CD14-positive monocyte (primary cell): ENCODE results near the gene CCDC159. TPM values are rescaled to one million over a fixed set of nuclear protein-coding genes. Genes with fewer than 3 reads are reported as not detected.

ENCODE experiments used
- DNase-seq, 3 donors: peaks; one replicate each; pipeline ENCODE4 v3.0.0-alpha.2; 2011 to 2022
- H2AFZ ChIP-seq: 2 replicates; pipeline ENCODE4 v1.6.0; 2012; ENCODE audit warnings: mild to moderate bottlenecking, low read depth, low read length, inconsistent platforms; ENCODE audit not compliant: insufficient read depth, poor library complexity, severe bottlenecking
- H3K27ac ChIP-seq, 2 donors: 1 replicate in 1 of 2; 2 replicates in 1 of 2; pipeline ENCODE4 v1.5.1; 2012 to 2013; ENCODE audit warnings: low read length in 2 of 2, control low read depth in 1 of 2, inconsistent platforms in 1 of 2, low read depth in 1 of 2, mild to moderate bottlenecking in 1 of 2
- H3K27me3 ChIP-seq, 2 donors: one replicate each; pipeline versions ENCODE4 v1.6.0 to v1.6.1; 2011 to 2013; ENCODE audit warnings: low read length in 2 of 2; ENCODE audit not compliant: control insufficient read depth in 2 of 2, insufficient read depth in 2 of 2
- H3K36me3 ChIP-seq, 2 donors: replicated peaks in 1 of 2; 1 replicate in 1 of 2; 2 replicates in 1 of 2; pipeline versions ENCODE4 v1.5.1 to v1.6.1; 2012 to 2013; ENCODE audit warnings: low read length in 2 of 2, control low read depth in 1 of 2, inconsistent platforms in 1 of 2, mild to moderate bottlenecking in 1 of 2; ENCODE audit not compliant: insufficient read depth in 2 of 2, control insufficient read depth in 1 of 2
- H3K4me1 ChIP-seq, 2 donors: 1 replicate in 1 of 2; 2 replicates in 1 of 2; pipeline versions ENCODE4 v1.5.1 to v1.6.1; 2012 to 2013; ENCODE audit warnings: low read length in 2 of 2, control low read depth in 1 of 2, inconsistent platforms in 1 of 2, mild to moderate bottlenecking in 1 of 2, moderate library complexity in 1 of 2; ENCODE audit not compliant: insufficient read depth in 2 of 2, control insufficient read depth in 1 of 2
- H3K4me2 ChIP-seq: replicated peaks from 2 replicates; pipeline ENCODE3; 2012; ENCODE audit warnings: low read length, moderate library complexity, mild to moderate bottlenecking; ENCODE audit not compliant: poor library complexity, severe bottlenecking; ENCODE audit errors: extremely low read depth
- H3K4me3 ChIP-seq, 3 experiments: fragments of 200-600 bp in 1 of 3; sonication (generic) in 1 of 3; replicated peaks in 1 of 3; 1 replicate in 2 of 3; 2 replicates in 1 of 3; pipeline ENCODE4 v1.5.1; 2011 to 2013; ENCODE audit warnings: low read length in 3 of 3, mild to moderate bottlenecking in 3 of 3, control low read depth in 2 of 3, low read depth in 2 of 3, inconsistent platforms in 1 of 3, moderate library complexity in 1 of 3
- H3K79me2 ChIP-seq: 2 replicates; pipeline ENCODE4 v1.6.0; 2012; ENCODE audit warnings: mild to moderate bottlenecking, control low read depth, inconsistent platforms, low read length, moderate library complexity; ENCODE audit not compliant: insufficient read depth
- H3K9ac ChIP-seq: 2 replicates; pipeline ENCODE4 v1.6.0; 2017; ENCODE audit warnings: low read length, mild to moderate bottlenecking; ENCODE audit not compliant: insufficient read depth, poor library complexity, severe bottlenecking
- H3K9me3 ChIP-seq, 2 donors: replicated peaks in 1 of 2; 1 replicate in 1 of 2; 2 replicates in 1 of 2; pipeline versions ENCODE4 v1.5.1 to v1.6.1; 2012 to 2013; ENCODE audit warnings: low read length in 2 of 2, control low read depth in 1 of 2; ENCODE audit not compliant: control insufficient read depth in 1 of 2, insufficient read depth in 1 of 2
- H4K20me1 ChIP-seq: 2 replicates; pipeline ENCODE4 v1.6.0; 2012; ENCODE audit warnings: mild to moderate bottlenecking, low read length, control low read depth, moderate library complexity; ENCODE audit not compliant: insufficient read depth
- H3K27ac Mint-ChIP-seq, 7 donors: one replicate each; pipeline ENCODE4 v1.8.0; 2020; ENCODE audit warnings: mild to moderate bottlenecking in 7 of 7, mixed read lengths in 7 of 7, moderate library complexity in 6 of 7, inconsistent platforms in 2 of 7
- H3K27me3 Mint-ChIP-seq, 3 donors: one replicate each; pipeline ENCODE4 v1.8.0; 2021 to 2022; ENCODE audit warnings: low read depth in 3 of 3, mild to moderate bottlenecking in 3 of 3, mixed read lengths in 3 of 3, moderate library complexity in 3 of 3, inconsistent platforms in 1 of 3
- H3K36me3 Mint-ChIP-seq, 2 donors: one replicate each; pipeline ENCODE4 v1.8.0; 2020; ENCODE audit warnings: mixed read lengths in 2 of 2, inconsistent platforms in 1 of 2, mild to moderate bottlenecking in 1 of 2
- H3K4me1 Mint-ChIP-seq: one replicate; pipeline ENCODE4 v1.8.0; 2020; ENCODE audit warnings: mild to moderate bottlenecking, mixed read lengths
- H3K4me3 Mint-ChIP-seq, 2 donors: one replicate each; pipeline ENCODE4 v1.8.0; 2020; ENCODE audit warnings: mild to moderate bottlenecking in 2 of 2, mixed read lengths in 2 of 2, moderate library complexity in 1 of 2
- H3K9me3 Mint-ChIP-seq, 7 donors: one replicate each; pipeline ENCODE4 v1.8.0; 2020 to 2022; ENCODE audit warnings: mixed read lengths in 7 of 7, mild to moderate bottlenecking in 6 of 7, moderate library complexity in 6 of 7, inconsistent platforms in 2 of 7
- CTCF ChIP-seq: fragments of 200-600 bp; IDR thresholded peaks from one replicate; pipeline ENCODE4 v1.8.0; 2022; ENCODE audit warnings: antibody characterized with exemption, mild to moderate bottlenecking
- WGBS: methylation state at CpG from one replicate; pipeline ENCODE4 v1.1.5; 2013; ENCODE audit warnings: missing lambda C conversion rate; ENCODE audit not compliant: insufficient coverage; 5-methylcytosine and 5-hydroxymethylcytosine counted together
- intact Hi-C, 2 donors: fragments of 100-400 bp; cut with micrococcal nuclease; formaldehyde crosslinking; loops; one replicate each; pipeline versions ENCODE4 v1.15.0 to v1.15.1; 2023
- polyA plus RNA-seq, 3 donors: library from polyadenylated mRNA; depleted of rRNA in 1 of 3; unstranded in 2 of 3; stranded (reverse) in 1 of 3; fragments of 300-500 nt in 2 of 3; fragments of >200 nt in 1 of 3; fragmentation: Illumina TruSeq in 2 of 3; gene quantifications; 1 replicate in 2 of 3; 2 replicates in 1 of 3; pipeline ENCODE4 v1.2.3, GENCODE V29; 2012 to 2021

CCDC159 gene
- polyA plus RNA-seq, 3 donors: 37.1 to 374 (median 38.3) TPM

- Histone ChIP-seq H3K4me1 (peaks cover 19 to 29% of the 10 kb centered on the region in 2 donors), H4K20me1 (peaks cover 58% of the 10 kb centered on the region), H3K27me3 (no peaks in the 10 kb centered on the region), H3K9ac (no peak overlapping the region), H2AFZ (no peak overlapping the region), H3K4me3 (no peak overlapping the region), H3K79me2 (peaks cover 90% of the 10 kb centered on the region), H3K36me3 (peaks cover 86 to 94% of the 10 kb centered on the region in 2 donors), H3K27ac (no peak overlapping the region), H3K9me3 (no peaks in the 10 kb centered on the region), H3K4me2 (no peak overlapping the region)
- H3K36me3 Mint-ChIP-seq: peaks cover 61 to 96% of the 10 kb centered on the region in 2 donors
- no peak overlapping the region for H3K4me3 Mint-ChIP-seq
- peaks cover 0 to 2% (median 0%) of the 10 kb centered on the region in 3 donors for H3K27me3 Mint-ChIP-seq
- H3K27ac Mint-ChIP-seq: peak overlapping the region in 4 of 7 donors; percentile 31 to 50 (median 46)
- no peak for TF ChIP-seq CTCF
- H3K9me3 Mint-ChIP-seq: peaks cover 0 to 2% (median 0%) of the 10 kb centered on the region in 7 donors
- 100% methylated on average over 1 of the region's 4 CpGs for WGBS
- intact Hi-C loops: loop anchor here in 1 of 2 donors (5.0 kb wide), 1 partner anchor 33 kb away; the partner anchor contains the start of gene TSPAN16
- DNase-seq: no peak
- H3K4me1 Mint-ChIP-seq: peaks cover 17% of the 10 kb centered on the region
These were observed 16.2 kb upstream of the CCDC159 start for GRCh38 chr19:11330127-11330526.

GRCh38 chr19:11331502-11331901 lies 14.8 kb upstream of the CCDC159 start:
- Histone ChIP-seq H3K36me3 (peaks cover 89 to 98% of the 10 kb centered on the region in 2 donors), H4K20me1 (peaks cover 72% of the 10 kb centered on the region), H3K9ac (no peak overlapping the region), H3K9me3 (no peaks in the 10 kb centered on the region), H3K79me2 (peaks cover 99% of the 10 kb centered on the region), H3K4me1 (peaks cover 10 to 24% of the 10 kb centered on the region in 2 donors), H3K27ac (no peak overlapping the region), H3K4me3 (no peak overlapping the region), H2AFZ (no peak overlapping the region), H3K27me3 (no peaks in the 10 kb centered on the region), H3K4me2 (no peak overlapping the region)
- intact Hi-C loops: loop anchor here in 1 of 2 donors (5.0 kb wide), 1 partner anchor 34 kb away; the partner anchor contains the start of gene TSPAN16
- peaks cover 8% of the 10 kb centered on the region for H3K4me1 Mint-ChIP-seq
- no peak overlapping the region for H3K4me3 Mint-ChIP-seq
- H3K9me3 Mint-ChIP-seq: peaks cover 0 to 6% (median 0%) of the 10 kb centered on the region in 7 donors
- DNase-seq: no peak
- WGBS: 100% methylated on average over 3 of the region's 4 CpGs
- H3K36me3 Mint-ChIP-seq: peaks cover 74 to 99% of the 10 kb centered on the region in 2 donors
- H3K27ac Mint-ChIP-seq: peak overlapping the region in 1 of 7 donors; percentile 30
- H3K27me3 Mint-ChIP-seq: peaks cover 0 to 2% (median 0%) of the 10 kb centered on the region in 3 donors
- no peak for TF ChIP-seq CTCF
